A673 (cell line): ENCODE results near the gene CFAP20DC. TPM values are rescaled to one million over a fixed set of nuclear protein-coding genes. Genes with fewer than 3 reads are reported as not detected.
"Not testable (repeated sequence)": the region's sequence is repeated elsewhere in the genome, so short reads cannot be mapped to it uniquely, and the experiment has no call there.

Source experiments
- BruUV-seq: library from RNA; stranded (reverse); fragments of 400-500 nt; replicated peaks from 2 replicates; lab custom pipeline; 2021; lab: Mats Ljungman, UMichigan
- CTCF ChIA-PET: fragments of 300-600 bp; sonication (Branson Sonifier 250); formaldehyde crosslinking; loops from one replicate; lab custom pipeline; 2022; ENCODE audit warnings: antibody characterized with exemption; lab: Charles Lee
- POLR2A ChIA-PET: fragments of 300-600 bp; sonication (Branson Sonifier 250); formaldehyde crosslinking; loops from one replicate; lab custom pipeline; 2022; ENCODE audit warnings: antibody characterized with exemption; ENCODE audit not compliant: low non-redundant PET; lab: Charles Lee
- DNase-seq: peaks from one replicate; pipeline ENCODE4 v3.0.0-alpha.2; 2015; ENCODE audit warnings: low spot score
- H3K27ac ChIP-seq: fragments of 200-600 bp; sonication (generic); 2 replicates; pipeline ENCODE4 v1.5.1; 2016; ENCODE audit warnings: mixed run types, low read depth, mild to moderate bottlenecking, mixed read lengths, antibody characterized with exemption, low read length; ENCODE audit not compliant: poor library complexity, severe bottlenecking
- H3K27me3 ChIP-seq: fragments of 200-600 bp; sonication (generic); replicated peaks from 2 replicates; pipeline ENCODE4 v1.6.1; 2017; ENCODE audit warnings: mixed run types, low read depth, mild to moderate bottlenecking, mixed read lengths, antibody characterized with exemption, low read length; ENCODE audit not compliant: insufficient read depth, poor library complexity
- H3K36me3 ChIP-seq: fragments of 200-600 bp; sonication (generic); 2 replicates; pipeline ENCODE4 v1.6.1; 2016; ENCODE audit warnings: mixed run types, mild to moderate bottlenecking, mixed read lengths, antibody characterized with exemption, low read length; ENCODE audit not compliant: insufficient read depth, poor library complexity, severe bottlenecking
- H3K4me1 ChIP-seq: fragments of 200-600 bp; sonication (generic); 2 replicates; pipeline ENCODE4 v1.6.1; 2017; ENCODE audit warnings: mixed run types, mild to moderate bottlenecking, mixed read lengths, antibody characterized with exemption, low read length; ENCODE audit not compliant: insufficient read depth, poor library complexity, severe bottlenecking
- H3K4me3 ChIP-seq: fragments of 200-600 bp; sonication (generic); 2 replicates; pipeline ENCODE4 v1.5.1; 2016; ENCODE audit warnings: low read depth, mixed run types, mild to moderate bottlenecking, mixed read lengths, low read length; ENCODE audit not compliant: poor library complexity, severe bottlenecking
- H3K9me3 ChIP-seq: fragments of 200-600 bp; sonication (generic); 2 replicates; pipeline ENCODE4 v1.6.1; 2016; ENCODE audit warnings: mixed run types, low read depth, mild to moderate bottlenecking, mixed read lengths, antibody characterized with exemption, low read length; ENCODE audit not compliant: poor library complexity, severe bottlenecking
- CTCF ChIP-seq: fragments of 300-800, 200-600 bp; sonication (generic); conservative IDR thresholded peaks from 2 replicates; pipeline ENCODE4 v1.5.1; 2017; ENCODE audit warnings: low read depth, mild to moderate bottlenecking, antibody characterized with exemption, low read length, moderate library complexity, mixed read lengths
- EZH2 ChIP-seq: fragments of 200-600 bp; sonication (generic); IDR thresholded peaks from 2 replicates; pipeline ENCODE4 v1.6.1; 2017; ENCODE audit warnings: borderline replicate concordance, low read depth, mild to moderate bottlenecking, mixed read lengths, antibody characterized with exemption, low read length; ENCODE audit not compliant: poor library complexity, severe bottlenecking
- intact Hi-C: fragments of 100-400 bp; cut with micrococcal nuclease; formaldehyde crosslinking; loops from one replicate; pipeline ENCODE4 v1.10.0; 2022; ENCODE audit not compliant: unreplicated experiment
- total RNA-seq: library from RNA; stranded (reverse); gene quantifications from 2 replicates; pipeline ENCODE4 v1.2.3, GENCODE V29; 2021

Gene CFAP20DC
- total RNA-seq, 1 experiment from 2014 or later: 1.3 TPM

GRCh38 chr3:58697561-58697960 is 352.3 kb downstream of the CFAP20DC start:
- ChIA-PET CTCF (no interaction called here), POLR2A (no interaction called here)
- Histone ChIP-seq H3K27me3 (no peaks in the 10 kb centered on the region), H3K9me3 (no peaks in the 10 kb centered on the region), H3K36me3 (no peaks in the 10 kb centered on the region), H3K27ac (no peak overlapping the region), H3K4me3 (no peak overlapping the region), H3K4me1 (no peaks in the 10 kb centered on the region)
- intact Hi-C loops: no loop called here
- DNase-seq: no peak
- no TSS peak for BruUV-seq
- TF ChIP-seq CTCF (no peak), EZH2 (no peak)

- H3K27ac ChIP-seq, DNase-seq, H3K9me3 ChIP-seq, H3K4me1 ChIP-seq, H3K27me3 ChIP-seq, H3K36me3 ChIP-seq, intact Hi-C loops, BruUV-seq, CTCF ChIA-PET, H3K4me3 ChIP-seq, POLR2A ChIA-PET: not testable (repeated sequence)
Observed at GRCh38 chr3:58696813-58697212, 353.0 kb downstream of the CFAP20DC start.

- Histone ChIP-seq H3K4me1 (no peaks in the 10 kb centered on the region), H3K4me3 (no peak overlapping the region), H3K9me3 (peaks cover 6% of the 10 kb centered on the region), H3K27ac (no peak overlapping the region), H3K36me3 (no peaks in the 10 kb centered on the region), H3K27me3 (no peaks in the 10 kb centered on the region)
- POLR2A ChIA-PET: no interaction called here
- TF ChIP-seq EZH2 (no peak), CTCF (no peak)
- DNase-seq: no peak
- no TSS peak for BruUV-seq
- intact Hi-C loops: no loop called here
- CTCF ChIA-PET: no interaction called here
Observed at GRCh38 chr3:58696093-58696492, 353.7 kb downstream of the CFAP20DC start.

- H3K4me1 ChIP-seq, H3K36me3 ChIP-seq, POLR2A ChIA-PET, H3K9me3 ChIP-seq, H3K27ac ChIP-seq, H3K27me3 ChIP-seq, BruUV-seq, H3K4me3 ChIP-seq, CTCF ChIA-PET, intact Hi-C loops, DNase-seq: not testable (repeated sequence)
Observed at GRCh38 chr3:58695284-58695683, 354.5 kb downstream of the CFAP20DC start.
